Thoracic aorta (tissue), 2 donors: ENCODE data around the gene MYOZ2. TPM values are rescaled to one million over a fixed set of nuclear protein-coding genes. Genes with fewer than 3 reads are reported as not detected.

Source experiments
- ATAC-seq: fragments of 150-250 bp; one replicate; pipeline ENCODE4 v1.8.0; 2017; ENCODE audit warnings: low read depth; ENCODE audit not compliant: insufficient number of reproducible peaks, low FRiP score
- DNase-seq: peaks from one replicate; pipeline ENCODE4 v3.0.0-alpha.2; 2020; ENCODE audit warnings: low spot score
- H3K27ac ChIP-seq, 2 donors: fragments of 200-600 bp; sonication (generic); 1 replicate in 1 of 2; 2 replicates in 1 of 2; pipeline ENCODE4 v1.5.1; 2016; ENCODE audit warnings: mild to moderate bottlenecking in 2 of 2, moderate library complexity in 2 of 2
- H3K27me3 ChIP-seq: fragments of 200-600 bp; sonication (generic); replicated peaks from 2 replicates; pipeline ENCODE4 v1.6.0; 2016; ENCODE audit warnings: mild to moderate bottlenecking; ENCODE audit not compliant: insufficient read depth
- H3K36me3 ChIP-seq: fragments of 200-600 bp; sonication (generic); one replicate; pipeline ENCODE4 v1.5.1; 2016
- H3K4me1 ChIP-seq, 2 donors: fragments of 200-600 bp; sonication (generic); 1 replicate in 1 of 2; 2 replicates in 1 of 2; pipeline versions ENCODE4 v1.5.1 to v1.6.0; 2016; ENCODE audit warnings: low read depth in 2 of 2, mild to moderate bottlenecking in 1 of 2; ENCODE audit not compliant: control insufficient read depth in 1 of 2
- H3K4me3 ChIP-seq: fragments of 200-600 bp; sonication (generic); 2 replicates; pipeline ENCODE4 v1.5.1; 2016; ENCODE audit warnings: mild to moderate bottlenecking
- H3K9me3 ChIP-seq: fragments of 200-600 bp; sonication (generic); 2 replicates; pipeline ENCODE4 v1.5.1; 2016
- total RNA-seq, 2 donors: library from RNA; depleted of rRNA; stranded (reverse); fragments of >200 nt; gene quantifications; one replicate each; pipeline versions ENCODE4 v1.1.0 to v1.2.3, GENCODE V29; 2016
- TF ChIP-seq, protein P1 (sequence below): fragments of 200-600 bp; sonication (generic); IDR thresholded peaks from one replicate; pipeline ENCODE4 v1.5.1; 2019; ENCODE audit warnings: antibody characterized with exemption

Gene MYOZ2
- total RNA-seq, 2 donors from 2014 or later, result 11.0 to 11.5 TPM

GRCh38 chr4:119190354-119190753 is 54.7 kb downstream of the MYOZ2 start:
- DNase-seq, result no peak
- H3K27me3 ChIP-seq, result no peaks in the 10 kb centered on the region
- no peak for ATAC-seq
- H3K4me1 ChIP-seq, result peaks cover 23 to 32% of the 10 kb centered on the region in 2 donors
- H3K27ac ChIP-seq, result peak overlapping the region; percentile 72 to 73
- TF ChIP-seq, protein P1, sequence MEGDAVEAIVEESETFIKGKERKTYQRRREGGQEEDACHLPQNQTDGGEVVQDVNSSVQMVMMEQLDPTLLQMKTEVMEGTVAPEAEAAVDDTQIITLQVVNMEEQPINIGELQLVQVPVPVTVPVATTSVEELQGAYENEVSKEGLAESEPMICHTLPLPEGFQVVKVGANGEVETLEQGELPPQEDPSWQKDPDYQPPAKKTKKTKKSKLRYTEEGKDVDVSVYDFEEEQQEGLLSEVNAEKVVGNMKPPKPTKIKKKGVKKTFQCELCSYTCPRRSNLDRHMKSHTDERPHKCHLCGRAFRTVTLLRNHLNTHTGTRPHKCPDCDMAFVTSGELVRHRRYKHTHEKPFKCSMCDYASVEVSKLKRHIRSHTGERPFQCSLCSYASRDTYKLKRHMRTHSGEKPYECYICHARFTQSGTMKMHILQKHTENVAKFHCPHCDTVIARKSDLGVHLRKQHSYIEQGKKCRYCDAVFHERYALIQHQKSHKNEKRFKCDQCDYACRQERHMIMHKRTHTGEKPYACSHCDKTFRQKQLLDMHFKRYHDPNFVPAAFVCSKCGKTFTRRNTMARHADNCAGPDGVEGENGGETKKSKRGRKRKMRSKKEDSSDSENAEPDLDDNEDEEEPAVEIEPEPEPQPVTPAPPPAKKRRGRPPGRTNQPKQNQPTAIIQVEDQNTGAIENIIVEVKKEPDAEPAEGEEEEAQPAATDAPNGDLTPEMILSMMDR, result no peak
- no peak overlapping the region for H3K4me3 ChIP-seq
- H3K9me3 ChIP-seq, result no peaks in the 10 kb centered on the region
- H3K36me3 ChIP-seq, result no peaks in the 10 kb centered on the region

DNA sequence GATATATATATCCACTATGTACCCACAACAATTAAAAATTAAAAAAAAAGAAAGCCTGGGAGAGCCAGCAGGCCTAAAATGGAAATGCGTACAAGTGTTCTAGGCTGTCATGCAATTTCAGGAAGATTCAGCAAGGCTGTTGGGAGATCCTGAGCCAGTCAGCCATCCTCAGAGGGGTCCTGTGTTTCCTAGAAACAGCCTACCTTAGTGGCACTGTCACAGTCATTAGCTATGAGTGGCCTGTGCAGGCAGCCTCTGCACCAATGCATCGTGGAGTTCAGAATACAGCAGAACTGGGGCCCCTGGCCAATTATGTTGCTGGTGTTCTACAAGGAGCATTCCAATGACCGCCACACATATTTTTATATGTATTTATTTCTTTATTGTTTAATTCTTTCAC is 55.9 kb downstream of the MYOZ2 start:
- TF ChIP-seq, protein P1, result no peak
- ATAC-seq (no peak), DNase-seq (no peak)
- Histone ChIP-seq H3K36me3 (no peaks in the 10 kb centered on the region), H3K4me1 (peaks cover 23 to 32% of the 10 kb centered on the region in 2 donors), H3K4me3 (no peak overlapping the region), H3K9me3 (no peaks in the 10 kb centered on the region), H3K27me3 (no peaks in the 10 kb centered on the region), H3K27ac (no peak overlapping the region)

DNA sequence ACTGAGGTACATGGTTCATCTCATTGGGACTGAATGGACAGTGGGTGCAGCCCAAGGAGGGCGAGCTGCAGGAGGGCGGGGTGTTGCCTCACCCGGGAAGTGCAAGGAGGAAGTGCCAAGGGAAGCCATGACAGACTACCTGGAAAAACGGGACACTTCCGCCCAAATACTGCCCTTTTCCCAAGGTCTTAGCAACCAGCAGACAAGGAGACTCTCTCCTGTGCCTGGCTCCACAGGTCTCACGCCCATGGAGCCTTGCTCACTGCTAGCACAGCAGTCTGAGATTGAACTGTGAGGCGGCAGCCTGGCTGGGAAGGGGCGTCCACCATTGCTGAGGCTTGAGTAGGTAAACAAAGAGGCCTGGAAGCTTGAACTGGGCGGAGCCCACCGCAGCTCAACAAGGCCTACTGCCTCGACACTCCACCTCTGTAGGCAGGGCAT is 62.2 kb downstream of the MYOZ2 start:
- H3K4me3 ChIP-seq, result no peak overlapping the region
- TF ChIP-seq, protein P1, result no peak
- no peaks in the 10 kb centered on the region for H3K36me3 ChIP-seq
- H3K27me3 ChIP-seq, result no peaks in the 10 kb centered on the region
- DNase-seq (no peak), ATAC-seq (no peak)
- no peaks in the 10 kb centered on the region for H3K9me3 ChIP-seq
- no peaks in the 10 kb centered on the region for H3K4me1 ChIP-seq
- H3K27ac ChIP-seq, result no peak overlapping the region

DNA sequence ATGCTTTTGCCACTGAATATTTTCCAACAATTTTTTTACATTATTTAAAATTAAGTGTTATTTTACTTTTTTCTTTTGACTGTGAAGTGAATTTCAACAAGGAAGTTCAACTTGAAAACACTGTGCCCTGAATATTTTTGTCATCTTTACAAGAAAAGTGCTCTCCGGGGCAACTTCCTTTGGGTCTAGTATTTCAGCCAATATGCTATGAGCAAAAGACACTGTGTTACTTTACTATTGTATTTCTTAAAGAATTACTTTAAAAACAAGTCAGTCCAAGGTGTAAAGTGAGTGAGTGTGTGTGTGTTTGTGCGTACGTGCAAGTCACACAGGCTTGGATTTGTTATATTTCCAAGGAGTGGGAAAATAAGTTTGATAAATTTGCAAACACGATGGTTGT is 69.3 kb downstream of the MYOZ2 start:
- DNase-seq (no peak), ATAC-seq (no peak)
- peak overlapping the region; percentile 43 for H3K4me3 ChIP-seq
- no peaks in the 10 kb centered on the region for H3K9me3 ChIP-seq
- no peaks in the 10 kb centered on the region for H3K36me3 ChIP-seq
- TF ChIP-seq, protein P1, result no peak
- peak overlapping the region; percentile 63 to 73 for H3K27ac ChIP-seq
- peaks cover 22 to 27% of the 10 kb centered on the region in 2 donors for H3K4me1 ChIP-seq
- no peaks in the 10 kb centered on the region for H3K27me3 ChIP-seq

- no peak overlapping the region for H3K4me3 ChIP-seq
- no peak for ATAC-seq
- no peaks in the 10 kb centered on the region for H3K27me3 ChIP-seq
- H3K36me3 ChIP-seq, result no peaks in the 10 kb centered on the region
- TF ChIP-seq, protein P1, result no peak
- peak overlapping the region in 1 of 2 donors; percentile 63 for H3K27ac ChIP-seq
- DNase-seq, result no peak
- H3K9me3 ChIP-seq, result no peaks in the 10 kb centered on the region
- H3K4me1 ChIP-seq, result peaks cover 22 to 27% of the 10 kb centered on the region in 2 donors
Observed at GRCh38 chr4:119205690-119206089, 70.1 kb downstream of the MYOZ2 start.
